HepG2 (cell line): ENCODE measurements around the gene DDI2. TPM values are rescaled to one million over a fixed set of nuclear protein-coding genes. Genes with fewer than 3 reads are reported as not detected.

Source experiments
- ATAC-seq: fragments of 200-7000 bp; cut with Tn5 transposase; 3 replicates; pipeline ENCODE4 v1.9.1; 2020; ENCODE audit warnings: mild to moderate bottlenecking, moderate library complexity
- BruUV-seq: library from RNA; stranded (reverse); fragments of 400-500 nt; replicated peaks from 2 replicates; lab custom pipeline; 2021; lab: Mats Ljungman, UMichigan
- CTCF ChIA-PET: fragments of 300-600 bp; formaldehyde crosslinking; extraction: SDS; loops from one replicate; lab custom pipeline; 2021; ENCODE audit warnings: low total read pairs, inconsistent platforms, low intra/inter-chr PET ratio; lab: Yijun Ruan, JAX
- POLR2A ChIA-PET: fragments of 350-600 bp; sonication (Branson Sonifier 250); formaldehyde crosslinking; loops from one replicate; lab custom pipeline; 2020; ENCODE audit warnings: antibody characterized with exemption, inconsistent platforms; lab: Yijun Ruan, JAX
- DNase-seq: peaks from one replicate; pipeline ENCODE4 v3.0.0-alpha.2; 2015; ENCODE audit warnings: low spot score
- FAIRE-seq: peaks from 3 replicates; lab custom pipeline; 2011; peaks lifted over from hg19 to GRCh38; lab: Jason Lieb, UNC
- H2AFZ ChIP-seq: one replicate; pipeline ENCODE4 v1.6.1; 2011; ENCODE audit warnings: low read length, inconsistent platforms
- H3K27ac ChIP-seq: fragments of 300-600 bp; 3 replicates; pipeline ENCODE4 v1.8.0; 2011; ENCODE audit warnings: mixed run types, mild to moderate bottlenecking, mixed read lengths, low read length, inconsistent platforms; ENCODE audit not compliant: insufficient read depth; ENCODE audit errors: extremely low read length
- H3K27me3 ChIP-seq, 2 experiments: fragments of 200-600 bp in 1 of 2; 2 replicates in 1 of 2; 3 replicates in 1 of 2; pipeline versions ENCODE4 v1.6.0 to v1.8.0; 2011; ENCODE audit warnings: low read length in 2 of 2, mild to moderate bottlenecking in 2 of 2, moderate library complexity in 2 of 2, inconsistent platforms in 1 of 2; ENCODE audit not compliant: insufficient read depth in 2 of 2, control insufficient read depth in 1 of 2
- H3K36me3 ChIP-seq, 2 experiments: fragments of 200-600 bp in 1 of 2; replicated peaks in 1 of 2; 2 replicates in 1 of 2; 3 replicates in 1 of 2; pipeline versions ENCODE4 v1.5.1 to v1.8.0; 2011; ENCODE audit warnings: low read length in 2 of 2, inconsistent platforms in 1 of 2; ENCODE audit not compliant: insufficient read depth in 2 of 2, control insufficient read depth in 1 of 2
- H3K4me1 ChIP-seq: 2 replicates; pipeline ENCODE4 v1.5.1; 2012; ENCODE audit warnings: low read length, inconsistent platforms; ENCODE audit not compliant: insufficient read depth
- H3K4me2 ChIP-seq: 2 replicates; pipeline ENCODE4 v1.6.0; 2011; ENCODE audit warnings: low read depth, low read length, inconsistent platforms
- H3K4me3 ChIP-seq, 3 experiments: fragments of 200-600 bp in 1 of 3; sonication (generic), shearing (Covaris generic) in 1 of 3; replicated peaks in 1 of 3; 2 replicates each; pipeline ENCODE4 v1.5.1; 2011 to 2016; ENCODE audit warnings: low read length in 3 of 3, inconsistent platforms in 2 of 3, low read depth in 2 of 3, mild to moderate bottlenecking in 2 of 3, control low read depth in 1 of 3, mixed read lengths in 1 of 3; ENCODE audit not compliant: insufficient read depth in 1 of 3
- H3K79me2 ChIP-seq: one replicate; pipeline ENCODE4 v1.6.1; 2011; ENCODE audit warnings: low read length, inconsistent platforms; ENCODE audit not compliant: insufficient read depth
- H3K9ac ChIP-seq: 2 replicates; pipeline ENCODE4 v1.6.0; 2011; ENCODE audit warnings: mild to moderate bottlenecking, low read depth, low read length, inconsistent platforms; ENCODE audit not compliant: insufficient read depth
- H3K9me3 ChIP-seq: 2 replicates; pipeline ENCODE4 v1.5.1; 2012; ENCODE audit warnings: mild to moderate bottlenecking, low read length
- H4K20me1 ChIP-seq: 2 replicates; pipeline ENCODE4 v1.6.0; 2011; ENCODE audit warnings: inconsistent platforms, mild to moderate bottlenecking, low read length, moderate library complexity; ENCODE audit not compliant: insufficient read depth
- DPF2 ChIP-seq: sonication (generic); formaldehyde crosslinking; IDR thresholded peaks from 2 replicates; pipeline ENCODE4 v1.4.0; 2020; ENCODE audit warnings: mild to moderate bottlenecking, low read depth, missing genetic modification reagents, borderline replicate concordance
- FOXK2 ChIP-seq: fragments of 450-650 bp; IDR thresholded peaks from 2 replicates; pipeline ENCODE4 v1.6.1; 2016
- HNF4A ChIP-seq: sonication (generic); formaldehyde crosslinking; IDR thresholded peaks from 2 replicates; pipeline ENCODE4 v1.4.0; 2020; ENCODE audit warnings: missing genetic modification reagents
- HNRNPH1 ChIP-seq: fragments of 200-400 bp; formaldehyde crosslinking; optimal IDR thresholded peaks from 2 replicates; pipeline ENCODE3; 2017; ENCODE audit warnings: mild to moderate bottlenecking, low read depth, low read length
- NAIF1 ChIP-seq: sonication (generic); formaldehyde crosslinking; IDR thresholded peaks from 2 replicates; pipeline ENCODE4 v1.5.0; 2020; ENCODE audit warnings: mild to moderate bottlenecking, missing genetic modification reagents, borderline replicate concordance
- NCOA1 ChIP-seq: sonication (generic); formaldehyde crosslinking; IDR thresholded peaks from 2 replicates; pipeline ENCODE4 v1.9.0; 2021; ENCODE audit warnings: missing genetic modification reagents
- RNF2 ChIP-seq: fragments of 450-650 bp; conservative IDR thresholded peaks from 2 replicates; pipeline ENCODE4 v1.6.1; 2016; ENCODE audit warnings: low read depth
- SOX6 ChIP-seq, 2 experiments: fragments of 450-650 bp in 1 of 2; sonication (generic) in 1 of 2; formaldehyde crosslinking in 1 of 2; IDR thresholded peaks; 2 replicates each; pipeline versions ENCODE4 v1.4.0 to v1.6.1; 2017 to 2020; ENCODE audit warnings: antibody characterized with exemption in 1 of 2, mild to moderate bottlenecking in 1 of 2, missing genetic modification reagents in 1 of 2
- SRSF9 ChIP-seq: fragments of 200-400 bp; formaldehyde crosslinking; IDR thresholded peaks from 2 replicates; pipeline ENCODE4 v1.6.1; 2018; ENCODE audit warnings: borderline replicate concordance, mild to moderate bottlenecking, low read depth, low read length; ENCODE audit not compliant: insufficient read depth, poor library complexity, severe bottlenecking
- ZNF382 ChIP-seq: sonication (generic); formaldehyde crosslinking; IDR thresholded peaks from 2 replicates; pipeline ENCODE4 v1.5.0; 2020; ENCODE audit warnings: missing genetic modification reagents, mild to moderate bottlenecking, borderline replicate concordance
- ZNF431 ChIP-seq: sonication (generic); formaldehyde crosslinking; IDR thresholded peaks from 2 replicates; pipeline ENCODE4 v1.9.0; 2022; ENCODE audit warnings: missing genetic modification reagents, low read depth, mild to moderate bottlenecking, borderline replicate concordance
- ZNF501 ChIP-seq: sonication (generic); formaldehyde crosslinking; IDR thresholded peaks from 2 replicates; pipeline ENCODE4 v1.5.1; 2020; ENCODE audit warnings: mild to moderate bottlenecking, moderate library complexity, missing genetic modification reagents
- ZNF615 ChIP-seq: sonication (generic); formaldehyde crosslinking; IDR thresholded peaks from 2 replicates; pipeline ENCODE4 v1.5.0; 2020; ENCODE audit warnings: mild to moderate bottlenecking, missing genetic modification reagents, borderline replicate concordance
- WGBS: methylation state at CpG from one replicate; pipeline ENCODE4 v1.1.6; 2017; ENCODE audit warnings: low lambda C conversion rate; 5-methylcytosine and 5-hydroxymethylcytosine counted together
- in situ Hi-C: cut with HindIII; loops from 2 replicates; pipeline ENCODE4 v1.10.0; 2017; ENCODE audit warnings: low pct_unique_long_range_greater_than_20kb; ENCODE audit not compliant: extremely low pct_ligation_motif_present
- intact Hi-C: fragments of 100-400 bp; cut with micrococcal nuclease; formaldehyde crosslinking; loops from one replicate; pipeline ENCODE4 v1.10.0; 2022; ENCODE audit not compliant: unreplicated experiment
- polyA plus RNA-seq, 8 experiments: library from polyadenylated mRNA; depleted of rRNA in 3 of 8; stranded (reverse) in 7 of 8; unstranded in 1 of 8; fragments of >200 nt; fragmentation: Illumina TruSeq in 4 of 8; extraction: Trizol in 4 of 8; gene quantifications; 2 replicates each; pipeline versions ENCODE4 v1.2.1 to v1.2.3, GENCODE V29; 2011 to 2016; ENCODE audit warnings: low read depth in 4 of 8, missing spikeins in 1 of 8, mixed read lengths in 1 of 8; ENCODE audit not compliant: insufficient read depth in 1 of 8
- total RNA-seq, 5 experiments: library from RNA; depleted of rRNA; stranded (reverse); fragments of >200 nt; fragmentation: Illumina TruSeq; extraction: Trizol; gene quantifications; 2 replicates each; pipeline ENCODE4 v1.2.3, GENCODE V29; 2016; ENCODE audit warnings: low read depth in 1 of 5
- TF ChIP-seq, protein P1 (sequence below): IDR thresholded peaks from 2 replicates; pipeline ENCODE4 v1.6.1; 2012; ENCODE audit warnings: inconsistent platforms
- TF ChIP-seq, protein P2 (sequence below): sonication (generic); formaldehyde crosslinking; IDR thresholded peaks from 2 replicates; pipeline ENCODE4 v1.8.1; 2023; ENCODE audit warnings: mild to moderate bottlenecking, moderate library complexity, missing genetic modification reagents
- TF ChIP-seq, protein P3 (sequence below): sonication (generic); formaldehyde crosslinking; IDR thresholded peaks from 2 replicates; pipeline ENCODE4 v1.5.0; 2020; ENCODE audit warnings: missing genetic modification reagents
- TF ChIP-seq, protein P4 (sequence below): sonication (generic); formaldehyde crosslinking; IDR thresholded peaks from 2 replicates; pipeline ENCODE4 v1.8.1; 2023; ENCODE audit warnings: mild to moderate bottlenecking, inconsistent platforms, moderate library complexity, missing genetic modification reagents, borderline replicate concordance

DDI2 gene
- total and polyA plus RNA-seq, 2 of the 13 experiments (the other 11 are each of a cell fraction or from before 2014, with no cell fraction given): 8.5 to 25.7 TPM

DNA sequence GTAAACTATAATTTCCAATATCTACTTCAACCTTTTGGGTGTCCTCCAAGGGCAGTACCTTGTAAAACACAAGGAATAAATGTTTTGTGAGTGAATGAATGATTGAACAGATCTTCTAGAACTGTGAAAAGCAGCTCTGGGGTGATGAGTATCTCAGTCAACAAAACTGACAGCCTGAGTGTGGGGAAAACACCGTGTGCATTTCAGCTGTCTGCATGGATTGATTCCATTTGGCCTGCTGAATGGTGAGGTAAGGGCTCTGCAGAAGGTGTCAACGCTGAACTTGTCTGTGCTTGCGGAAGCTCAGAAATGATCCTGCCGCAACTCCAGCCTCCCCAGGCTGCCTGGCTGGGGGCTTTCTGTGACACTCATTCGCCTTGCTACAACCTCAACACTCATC, 25.0 kb upstream of the DDI2 start:
- no peak overlapping the region for H2AFZ ChIP-seq
- ATAC-seq (no peak), DNase-seq (no peak), FAIRE-seq (no peak)
- ChIA-PET CTCF (no interaction called here), POLR2A (interaction anchor here (0.6 to 3.6 kb wide), 5 partner anchors 8 to 69 kb away, joined by 4 to 16 read pairs (median 5); partner anchors contain the start of gene DDI2)
- no peaks in the 10 kb centered on the region for H3K36me3 ChIP-seq
- 81% methylated on average over 5 of the region's 5 CpGs for WGBS
- H3K27ac ChIP-seq: no peak overlapping the region
- H3K9me3 ChIP-seq: no peaks in the 10 kb centered on the region
- no TSS peak for BruUV-seq
- intact Hi-C loops: no loop called here
- no peak overlapping the region for H3K4me3 ChIP-seq
- H4K20me1 ChIP-seq: no peaks in the 10 kb centered on the region
- no peak overlapping the region for H3K9ac ChIP-seq
- H3K27me3 ChIP-seq: no peaks in the 10 kb centered on the region
- peaks cover 30% of the 10 kb centered on the region for H3K4me1 ChIP-seq
- H3K79me2 ChIP-seq: no peaks in the 10 kb centered on the region
- no peak overlapping the region for H3K4me2 ChIP-seq
- in situ Hi-C loops: no loop called here
- TF ChIP-seq NCOA1 (no peak), SOX6 (IDR thresholded peaks at IDR 0.05) (no peak), SOX6 (CRISPR knock-in tag; IDR thresholded peaks at IDR 0.05) (no peak), SRSF9 (no peak), DPF2 (no peak), ZNF382 (CRISPR knock-in tag) (no peak), ZNF501 (CRISPR knock-in tag) (no peak), HNRNPH1 (no peak), ZNF431 (CRISPR knock-in tag) (no peak), HNF4A (no peak), RNF2 (no peak), ZNF615 (CRISPR knock-in tag) (no peak), NAIF1 (CRISPR knock-in tag) (no peak), FOXK2 (no peak)
- TF ChIP-seq, protein P1, sequence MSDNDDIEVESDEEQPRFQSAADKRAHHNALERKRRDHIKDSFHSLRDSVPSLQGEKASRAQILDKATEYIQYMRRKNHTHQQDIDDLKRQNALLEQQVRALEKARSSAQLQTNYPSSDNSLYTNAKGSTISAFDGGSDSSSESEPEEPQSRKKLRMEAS: no peak
- TF ChIP-seq, protein P2, sequence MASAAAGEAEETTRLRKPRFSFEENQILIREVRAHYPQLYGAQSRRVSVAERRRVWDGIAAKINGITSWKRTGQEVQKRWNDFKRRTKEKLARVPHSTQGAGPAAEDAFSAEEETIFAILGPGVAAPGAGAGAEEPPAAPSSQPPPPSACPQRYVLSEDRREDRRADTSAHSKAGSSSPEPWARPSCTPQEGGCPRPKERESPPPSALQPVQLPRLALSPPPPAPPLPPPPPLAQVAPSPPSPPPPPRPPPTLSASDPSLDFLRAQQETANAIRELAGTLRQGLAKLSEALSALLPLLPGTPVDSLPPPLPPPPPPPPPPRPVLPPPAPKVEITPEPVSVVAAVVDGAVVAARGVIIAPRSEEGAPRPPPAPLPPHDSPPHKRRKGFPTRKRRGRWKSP: no peak
- TF ChIP-seq, protein P3, sequence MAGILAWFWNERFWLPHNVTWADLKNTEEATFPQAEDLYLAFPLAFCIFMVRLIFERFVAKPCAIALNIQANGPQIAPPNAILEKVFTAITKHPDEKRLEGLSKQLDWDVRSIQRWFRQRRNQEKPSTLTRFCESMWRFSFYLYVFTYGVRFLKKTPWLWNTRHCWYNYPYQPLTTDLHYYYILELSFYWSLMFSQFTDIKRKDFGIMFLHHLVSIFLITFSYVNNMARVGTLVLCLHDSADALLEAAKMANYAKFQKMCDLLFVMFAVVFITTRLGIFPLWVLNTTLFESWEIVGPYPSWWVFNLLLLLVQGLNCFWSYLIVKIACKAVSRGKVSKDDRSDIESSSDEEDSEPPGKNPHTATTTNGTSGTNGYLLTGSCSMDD (CRISPR knock-in tag): no peak
- TF ChIP-seq, protein P4, sequence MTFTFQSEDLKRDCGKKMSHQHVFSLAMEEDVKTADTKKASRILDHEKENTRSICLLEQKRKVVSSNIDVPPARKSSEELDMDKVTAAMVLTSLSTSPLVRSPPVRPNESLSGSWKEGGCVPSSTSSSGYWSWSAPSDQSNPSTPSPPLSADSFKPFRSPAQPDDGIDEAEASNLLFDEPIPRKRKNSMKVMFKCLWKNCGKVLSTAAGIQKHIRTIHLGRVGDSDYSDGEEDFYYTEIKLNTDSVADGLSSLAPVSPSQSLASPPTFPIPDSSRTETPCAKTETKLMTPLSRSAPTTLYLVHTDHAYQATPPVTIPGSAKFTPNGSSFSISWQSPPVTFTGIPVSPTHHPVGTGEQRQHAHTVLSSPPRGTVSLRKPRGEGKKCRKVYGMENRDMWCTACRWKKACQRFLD (CRISPR knock-in tag): no peak
